ENCODE data around the gene UBE2A.

The UBE2A gene

DNA sequence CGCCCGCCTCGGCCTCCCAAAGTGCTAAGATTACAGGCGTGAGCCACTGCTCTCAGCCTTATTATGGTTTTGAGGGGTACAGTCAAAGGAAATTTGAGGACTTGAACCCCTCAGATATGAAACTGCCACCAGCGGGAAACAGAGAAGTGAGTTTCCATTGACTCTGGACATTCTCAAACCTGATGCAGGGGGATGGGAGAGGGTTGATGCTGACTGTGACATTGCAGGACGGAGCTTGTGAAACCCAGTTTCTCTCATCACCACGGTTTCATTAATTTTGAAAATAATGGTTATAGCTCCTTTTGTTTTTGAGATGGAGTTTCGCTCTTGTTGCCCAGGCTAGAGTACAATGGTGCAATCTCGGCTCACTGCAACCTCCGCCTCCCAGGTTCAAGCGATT, 50.1 kb downstream of the UBE2A start:
- TF ChIP-seq, protein P1, sequence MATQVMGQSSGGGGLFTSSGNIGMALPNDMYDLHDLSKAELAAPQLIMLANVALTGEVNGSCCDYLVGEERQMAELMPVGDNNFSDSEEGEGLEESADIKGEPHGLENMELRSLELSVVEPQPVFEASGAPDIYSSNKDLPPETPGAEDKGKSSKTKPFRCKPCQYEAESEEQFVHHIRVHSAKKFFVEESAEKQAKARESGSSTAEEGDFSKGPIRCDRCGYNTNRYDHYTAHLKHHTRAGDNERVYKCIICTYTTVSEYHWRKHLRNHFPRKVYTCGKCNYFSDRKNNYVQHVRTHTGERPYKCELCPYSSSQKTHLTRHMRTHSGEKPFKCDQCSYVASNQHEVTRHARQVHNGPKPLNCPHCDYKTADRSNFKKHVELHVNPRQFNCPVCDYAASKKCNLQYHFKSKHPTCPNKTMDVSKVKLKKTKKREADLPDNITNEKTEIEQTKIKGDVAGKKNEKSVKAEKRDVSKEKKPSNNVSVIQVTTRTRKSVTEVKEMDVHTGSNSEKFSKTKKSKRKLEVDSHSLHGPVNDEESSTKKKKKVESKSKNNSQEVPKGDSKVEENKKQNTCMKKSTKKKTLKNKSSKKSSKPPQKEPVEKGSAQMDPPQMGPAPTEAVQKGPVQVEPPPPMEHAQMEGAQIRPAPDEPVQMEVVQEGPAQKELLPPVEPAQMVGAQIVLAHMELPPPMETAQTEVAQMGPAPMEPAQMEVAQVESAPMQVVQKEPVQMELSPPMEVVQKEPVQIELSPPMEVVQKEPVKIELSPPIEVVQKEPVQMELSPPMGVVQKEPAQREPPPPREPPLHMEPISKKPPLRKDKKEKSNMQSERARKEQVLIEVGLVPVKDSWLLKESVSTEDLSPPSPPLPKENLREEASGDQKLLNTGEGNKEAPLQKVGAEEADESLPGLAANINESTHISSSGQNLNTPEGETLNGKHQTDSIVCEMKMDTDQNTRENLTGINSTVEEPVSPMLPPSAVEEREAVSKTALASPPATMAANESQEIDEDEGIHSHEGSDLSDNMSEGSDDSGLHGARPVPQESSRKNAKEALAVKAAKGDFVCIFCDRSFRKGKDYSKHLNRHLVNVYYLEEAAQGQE (IDR thresholded peaks at IDR 0.05; ENCODE audit: insufficient read depth in 1 of 2, low read depth in 2 of 2, low read length in 2 of 2): no peak
- no peak for TF ChIP-seq FOXP2 (optimal IDR thresholded peaks at IDR 0.05; ENCODE audit: borderline replicate concordance, extremely low read depth, extremely low read length, insufficient read depth)
- TF ChIP-seq POLR2AphosphoS5 (IDR thresholded peaks at IDR 0.05; ENCODE audit: low read depth, low read length): no peak
- TF ChIP-seq SIN3A (IDR thresholded peaks at IDR 0.05; ENCODE audit: borderline replicate concordance, insufficient read depth, low read length): no peak
- TF ChIP-seq TAF1 (IDR thresholded peaks at IDR 0.05; ENCODE audit: borderline replicate concordance, insufficient read depth, low read length): no peak

DNA sequence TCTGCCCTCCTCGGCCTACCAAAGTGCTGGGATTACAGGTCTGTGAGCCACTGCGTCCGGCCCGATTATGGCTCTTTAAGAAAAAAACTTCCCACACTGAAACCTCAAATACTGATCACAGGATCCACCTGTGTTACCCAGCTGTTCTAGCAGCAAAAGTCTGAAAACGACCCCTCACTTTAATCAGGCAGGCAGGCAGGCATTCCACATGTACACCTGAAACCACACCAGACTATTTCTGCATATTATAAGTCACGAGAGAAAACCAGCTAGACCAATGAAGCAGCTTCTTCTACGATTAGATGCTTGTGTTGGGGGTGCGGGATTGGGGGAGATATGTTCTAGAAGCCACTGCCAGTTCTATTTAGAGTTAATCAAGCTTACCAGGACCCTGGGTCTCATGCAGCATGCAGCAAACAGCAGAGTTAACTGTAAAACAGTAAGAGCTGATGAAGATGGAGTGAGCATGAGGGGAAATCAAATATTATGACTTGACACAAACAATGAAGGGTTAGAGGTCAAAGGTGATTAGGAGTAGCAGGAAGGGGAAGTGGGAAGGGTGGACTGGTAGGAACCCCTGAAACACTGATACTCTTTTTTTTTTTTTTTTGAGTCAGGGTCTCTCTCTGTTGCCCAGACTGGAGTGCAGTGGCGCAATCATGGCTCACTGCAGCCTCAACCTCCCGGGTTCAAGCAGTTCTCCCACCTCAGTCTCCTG, 50.7 kb downstream of the UBE2A start:
- TF ChIP-seq POLR2AphosphoS5 (IDR thresholded peaks at IDR 0.05; ENCODE audit: low read depth, low read length): no peak
- TF ChIP-seq, protein P1 (IDR thresholded peaks at IDR 0.05; ENCODE audit: insufficient read depth in 1 of 2, low read depth in 2 of 2, low read length in 2 of 2): no peak
- no peak for TF ChIP-seq SIN3A (IDR thresholded peaks at IDR 0.05; ENCODE audit: borderline replicate concordance, insufficient read depth, low read length)
- no peak for TF ChIP-seq FOXP2 (optimal IDR thresholded peaks at IDR 0.05; ENCODE audit: borderline replicate concordance, extremely low read depth, extremely low read length, insufficient read depth)
- no peak for TF ChIP-seq TAF1 (IDR thresholded peaks at IDR 0.05; ENCODE audit: borderline replicate concordance, insufficient read depth, low read length)

DNA sequence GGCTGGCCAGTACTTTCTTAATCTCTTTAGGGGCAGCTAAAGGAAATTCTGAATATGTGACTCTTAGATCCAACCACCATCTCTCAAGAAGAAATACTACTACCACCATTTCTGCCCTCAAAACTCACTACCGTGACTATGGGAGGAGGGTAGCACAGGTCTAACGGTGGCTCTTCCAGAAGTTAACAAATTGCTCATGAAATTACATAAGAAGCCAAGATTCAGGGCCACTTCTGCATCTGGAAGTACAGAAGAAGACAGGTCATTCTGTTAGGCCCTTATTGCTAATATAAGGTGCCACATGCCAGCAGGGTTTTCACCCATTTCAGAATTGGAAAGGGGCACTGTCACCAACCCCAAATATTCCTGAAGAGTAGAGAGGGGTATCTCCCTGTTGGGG, 51.5 kb downstream of the UBE2A start:
- TF ChIP-seq, protein P1 (IDR thresholded peaks at IDR 0.05; ENCODE audit: insufficient read depth in 1 of 2, low read depth in 2 of 2, low read length in 2 of 2): no peak
- no peak for TF ChIP-seq POLR2AphosphoS5 (IDR thresholded peaks at IDR 0.05; ENCODE audit: low read depth, low read length)
- no peak for TF ChIP-seq FOXP2 (optimal IDR thresholded peaks at IDR 0.05; ENCODE audit: borderline replicate concordance, extremely low read depth, extremely low read length, insufficient read depth)
- no peak for TF ChIP-seq TAF1 (IDR thresholded peaks at IDR 0.05; ENCODE audit: borderline replicate concordance, insufficient read depth, low read length)
- no peak for TF ChIP-seq SIN3A (IDR thresholded peaks at IDR 0.05; ENCODE audit: borderline replicate concordance, insufficient read depth, low read length)
